Measurements from ENCODE around the gene SPOP.

Gene SPOP

GRCh38 chr17:49582789-49583188 lies 95.1 kb downstream of the SPOP start:
- DNase-seq = no peak

GRCh38 chr17:49582055-49582722 lies 95.7 kb downstream of the SPOP start:
- no peak for DNase-seq

- no peak for DNase-seq
Observed at GRCh38 chr17:49581648-49581998, 96.3 kb downstream of the SPOP start.

- no peak for DNase-seq
Observed at GRCh38 chr17:49580981-49581647, 96.8 kb downstream of the SPOP start.

GRCh38 chr17:49580055-49580721 lies 97.7 kb downstream of the SPOP start:
- DNase-seq = no peak

GRCh38 chr17:49579522-49579921 lies 98.4 kb downstream of the SPOP start:
- no peak for DNase-seq

GRCh38 chr17:49578952-49579500 lies 98.9 kb downstream of the SPOP start:
- no peak for DNase-seq

- no peak for DNase-seq
Observed at GRCh38 chr17:49578414-49578813, 99.5 kb downstream of the SPOP start.

- no peak for DNase-seq
Observed at GRCh38 chr17:49577963-49578362, 99.9 kb downstream of the SPOP start.

- no peak for DNase-seq
Observed at GRCh38 chr17:49577650-49577934, 100.3 kb downstream of the SPOP start.

- DNase-seq = no peak
Observed at GRCh38 chr17:49576917-49577649, 100.8 kb downstream of the SPOP start.

- DNase-seq = no peak
Observed at GRCh38 chr17:49576088-49576916, 101.6 kb downstream of the SPOP start.

- DNase-seq = peak; percentile 73
Observed at GRCh38 chr17:49575679-49576087, 102.2 kb downstream of the SPOP start, which contains the start of gene NXPH3. Gene NXPH3, plus strand, starts transcription at chr17:49575871. Its CDS starts 349 bp downstream, at chr17:49576220.

- no peak for DNase-seq
Observed at GRCh38 chr17:49574945-49575678, 102.8 kb downstream of the SPOP start.

GRCh38 chr17:49574323-49574781 lies 103.5 kb downstream of the SPOP start:
- DNase-seq = no peak

GRCh38 chr17:49573510-49574322 lies 104.2 kb downstream of the SPOP start:
- DNase-seq = no peak

GRCh38 chr17:49572806-49573420 lies 105.0 kb downstream of the SPOP start:
- no peak for DNase-seq

- DNase-seq = no peak
Observed at GRCh38 chr17:49572226-49572625, 105.7 kb downstream of the SPOP start.

- DNase-seq = no peak
Observed at GRCh38 chr17:49571764-49572163, 106.1 kb downstream of the SPOP start.

GRCh38 chr17:49571283-49571682 lies 106.6 kb downstream of the SPOP start:
- no peak for DNase-seq
